CD4-positive, alpha-beta T cell treated with Interleukin-17A for 1 hour (primary cell): ENCODE measurements around the gene AP4M1.
"Not testable (repeated sequence)": the region's sequence is repeated elsewhere in the genome, so short reads cannot be mapped to it uniquely, and the experiment has no call there.

Experiments used
- DNase-seq: peaks from one replicate; pipeline ENCODE4 v3.0.0-alpha.2; 2020

Gene AP4M1

DNA sequence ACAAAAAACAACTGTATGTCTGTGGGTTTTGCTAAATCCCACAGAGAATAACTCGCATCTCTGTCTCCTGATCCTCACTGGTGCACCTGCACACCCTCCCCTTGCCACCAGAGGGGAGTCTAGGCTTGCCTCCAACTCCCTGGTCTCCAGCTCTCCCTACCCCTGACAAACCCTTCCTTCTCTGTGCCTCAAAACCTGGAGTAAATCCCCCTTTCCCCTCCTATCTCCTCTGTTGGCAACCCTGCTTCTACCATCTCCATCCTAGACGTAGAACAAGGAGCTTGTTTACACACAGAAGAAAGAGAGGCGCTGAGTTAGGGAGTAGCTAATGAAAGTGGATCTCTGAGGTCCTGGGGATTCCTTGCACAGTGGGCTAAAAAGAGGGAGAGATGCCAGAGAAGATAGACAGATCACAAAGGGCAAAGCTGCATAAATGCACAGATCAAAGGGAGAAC lies 31.3 kb downstream of the AP4M1 start:
- DNase-seq, result peak; percentile 78

DNA sequence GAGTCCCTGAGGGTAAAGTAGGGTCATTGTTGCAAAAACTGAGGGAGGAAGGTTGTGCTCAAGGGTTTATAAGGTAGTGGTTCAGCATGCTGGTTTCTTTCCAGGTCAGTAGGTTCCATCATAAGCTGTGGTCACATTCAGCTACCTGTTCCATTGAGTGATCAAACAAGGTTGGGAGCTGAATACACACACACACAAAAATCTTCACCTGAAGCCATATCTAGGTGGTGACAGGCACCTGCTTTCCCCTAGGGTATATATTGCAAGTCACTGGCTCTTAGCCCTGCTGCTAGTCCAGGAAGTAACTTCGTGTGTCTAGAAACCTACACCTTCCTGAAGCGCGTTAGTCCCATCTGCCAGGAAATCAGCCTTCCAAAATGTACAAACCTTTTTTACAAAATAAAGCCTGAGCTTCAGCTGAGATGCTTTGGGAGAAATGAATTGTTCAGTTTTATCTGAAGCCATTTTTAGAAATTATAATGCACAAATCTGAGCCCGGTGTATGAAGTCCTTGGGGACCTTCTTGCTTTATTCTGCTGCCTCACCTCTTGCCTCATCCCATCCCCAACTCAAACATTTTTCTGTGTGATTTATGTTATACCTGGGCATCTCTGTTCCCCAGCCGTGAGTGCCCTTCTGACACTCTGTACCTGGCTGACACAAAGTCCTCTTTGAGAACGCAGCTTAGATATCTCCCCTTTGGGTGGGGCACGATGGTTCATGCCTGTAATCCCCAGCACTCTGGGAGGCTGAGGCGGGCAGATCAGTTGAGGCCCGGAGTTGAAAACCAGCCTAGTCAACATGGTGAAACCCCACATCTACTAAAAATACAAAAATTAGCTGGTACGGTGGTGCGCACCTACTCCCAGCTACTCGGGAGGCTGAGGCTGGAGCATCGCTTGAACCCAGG lies 36.7 kb downstream of the AP4M1 start:
- DNase-seq, result no peak

- no peak for DNase-seq
Measured at GRCh38 chr7:100141555-100141949, 40.1 kb downstream of the AP4M1 start.

GRCh38 chr7:100142461-100142860 lies 41.0 kb downstream of the AP4M1 start:
- no peak for DNase-seq

DNA sequence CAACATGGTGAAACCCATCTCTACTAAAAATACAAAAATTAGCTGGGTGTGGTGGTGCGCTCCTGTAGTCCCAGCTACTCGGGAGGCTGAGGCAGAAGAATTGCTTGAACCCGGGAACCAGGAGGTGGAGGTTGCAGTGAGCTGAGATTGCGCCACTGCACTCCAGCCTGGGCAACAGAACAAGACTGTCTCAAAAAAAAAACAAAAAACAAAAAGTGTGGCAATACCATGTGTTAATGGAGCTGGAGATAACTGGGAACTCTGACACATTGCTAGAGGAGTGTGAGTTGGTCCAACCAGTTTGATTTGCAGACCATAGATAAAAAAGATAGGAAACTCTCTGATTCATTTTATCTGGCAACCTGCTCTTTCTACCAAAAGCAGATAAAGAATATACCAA lies 44.9 kb downstream of the AP4M1 start:
- not testable (repeated sequence) for DNase-seq

DNA sequence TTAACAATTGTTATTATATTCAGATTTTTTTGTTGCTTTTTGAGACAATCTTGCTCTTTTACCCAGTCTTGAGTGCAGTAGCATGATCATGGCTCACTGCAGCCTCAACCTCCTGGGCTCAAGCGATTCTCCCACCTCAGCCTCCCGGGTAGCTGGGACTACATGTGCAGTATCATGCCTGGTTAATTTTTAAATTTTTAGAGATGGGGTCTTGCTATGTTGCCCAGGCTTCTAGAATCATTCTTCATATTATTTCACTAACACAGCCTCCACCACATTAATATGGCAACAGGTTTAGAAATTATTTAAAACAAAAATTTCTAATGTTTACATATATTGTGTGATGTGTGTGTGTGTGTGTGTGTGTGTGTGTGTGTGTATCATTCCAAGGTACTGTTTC lies 45.8 kb downstream of the AP4M1 start:
- DNase-seq, result no peak

- no peak for DNase-seq
Measured at GRCh38 chr7:100148225-100148558, 46.7 kb downstream of the AP4M1 start.

GRCh38 chr7:100148559-100149328 lies 47.3 kb downstream of the AP4M1 start, which contains the start of gene LAMTOR4:
Gene LAMTOR4 (plus strand): TSS chr7:100148918. CDS start chr7:100148973, 55 bp downstream.
- peak; percentile 99 for DNase-seq

- DNase-seq, result no peak
Measured at GRCh38 chr7:100152404-100152803, 51.0 kb downstream of the AP4M1 start.

GRCh38 chr7:100152937-100153666 lies 51.7 kb downstream of the AP4M1 start:
- no peak for DNase-seq

DNA sequence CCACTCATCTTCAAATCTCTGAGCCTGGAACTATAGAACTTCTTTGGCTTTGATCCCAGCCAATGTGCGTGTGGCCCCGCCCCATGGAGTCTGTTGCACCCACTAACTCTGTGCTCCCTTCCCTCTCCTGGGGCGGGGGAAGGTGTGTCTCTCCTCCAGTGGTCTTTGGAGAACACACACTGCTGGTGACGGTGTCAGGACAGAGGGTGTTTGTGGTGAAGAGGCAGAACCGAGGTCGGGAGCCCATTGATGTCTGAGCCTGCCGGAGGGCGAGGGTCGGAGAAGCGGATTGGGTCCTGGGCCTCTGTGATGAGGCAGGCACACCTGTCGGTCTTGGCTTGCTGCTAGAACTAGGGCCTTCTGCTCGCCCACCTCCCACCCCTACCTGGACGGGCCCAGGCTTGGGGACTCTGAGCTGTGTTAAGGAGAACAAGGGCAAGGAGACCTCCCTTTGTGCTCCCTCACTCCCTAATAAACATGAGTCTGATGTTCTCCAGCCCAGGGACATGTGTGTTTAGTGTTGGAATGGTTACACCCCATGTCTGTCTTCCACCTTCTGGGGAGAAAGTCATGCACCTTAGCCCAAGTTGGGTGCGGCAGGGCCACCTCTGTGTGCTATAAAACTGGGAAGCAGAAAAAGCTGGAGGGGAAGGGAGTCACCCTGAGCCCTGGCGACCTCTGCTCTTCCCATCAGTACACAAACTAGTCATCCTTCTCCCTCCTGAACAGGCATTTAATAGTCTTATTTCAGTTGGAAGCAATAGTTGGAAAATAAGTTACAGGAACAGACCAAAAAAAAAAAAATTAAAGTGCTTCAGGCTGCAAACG lies 52.5 kb downstream of the AP4M1 start:
- DNase-seq, result no peak

- no peak for DNase-seq
Measured at GRCh38 chr7:100154651-100155491, 53.4 kb downstream of the AP4M1 start.

DNA sequence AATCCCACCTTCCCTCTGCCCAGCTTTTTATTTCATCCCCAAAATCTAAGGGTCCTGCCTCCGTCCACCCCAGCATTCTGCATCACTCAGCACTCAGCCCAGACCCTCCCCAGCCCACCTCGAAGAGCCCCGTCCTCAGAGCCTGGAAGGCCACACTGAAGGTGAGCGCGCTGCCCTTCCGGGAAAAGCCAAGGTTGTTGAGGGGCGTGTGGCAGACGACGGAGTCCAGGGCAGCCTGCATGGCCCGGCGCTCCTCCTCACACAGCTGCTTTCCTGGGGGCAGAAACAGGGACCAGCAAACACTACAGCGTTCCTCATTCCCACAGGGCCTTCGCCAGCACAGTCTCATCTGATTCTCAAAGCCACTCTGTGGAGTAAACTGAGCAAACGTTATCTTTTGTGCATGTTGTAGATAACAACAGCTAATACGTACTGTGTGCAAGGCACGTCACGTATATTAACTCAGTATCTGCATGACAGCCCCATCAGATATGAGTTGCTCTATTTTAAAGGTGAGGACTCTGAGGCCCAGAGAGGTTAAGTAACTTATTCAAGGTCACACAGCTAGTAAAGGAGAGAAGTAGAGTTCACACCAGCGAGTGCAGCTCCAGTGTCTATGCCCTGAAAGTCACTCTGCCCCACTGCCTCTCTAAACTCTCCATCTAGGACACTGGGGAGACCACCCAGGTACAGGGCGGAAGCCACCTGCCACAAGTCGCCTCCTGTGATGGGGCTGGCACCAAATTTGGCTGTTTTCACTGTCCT lies 54.3 kb downstream of the AP4M1 start:
- no peak for DNase-seq

- DNase-seq, result peak; percentile 65
Measured at GRCh38 chr7:100156331-100157068, 55.1 kb downstream of the AP4M1 start.

DNA sequence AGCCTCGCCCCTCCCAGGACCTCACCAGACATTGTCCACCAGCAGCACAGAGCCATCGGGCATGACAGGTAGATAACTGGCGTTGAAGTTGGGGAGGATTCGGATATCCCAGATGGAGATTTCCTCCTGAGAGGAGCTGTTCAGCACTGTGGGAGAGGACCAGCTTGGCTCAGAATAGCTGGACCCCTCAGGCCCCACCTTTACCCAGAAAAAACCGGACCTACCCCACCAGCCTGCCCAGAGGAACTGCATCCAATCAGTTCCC lies 55.6 kb downstream of the AP4M1 start:
- DNase-seq, result no peak

GRCh38 chr7:100157334-100158228 lies 56.1 kb downstream of the AP4M1 start:
- no peak for DNase-seq
